NB4 (cell line): ENCODE results near the gene ADGRF4.

Experiments used
- DNase-seq: peaks from one replicate; pipeline ENCODE4 v3.0.0; 2010; ENCODE audit warnings: low read depth
- H3K4me3 ChIP-seq: one replicate; pipeline ENCODE4 v1.5.1; 2011; ENCODE audit warnings: mild to moderate bottlenecking, low read depth, low read length, moderate library complexity
- CTCF ChIP-seq: IDR thresholded peaks from one replicate; pipeline ENCODE4 v1.5.1; 2012; ENCODE audit warnings: low read depth, low read length
- MYC ChIP-seq: IDR thresholded peaks from 2 replicates; pipeline ENCODE4 v1.6.1; 2011; ENCODE audit warnings: low read depth, low read length
- POLR2A ChIP-seq: IDR thresholded peaks from 2 replicates; pipeline ENCODE4 v1.6.1; 2011; ENCODE audit warnings: mild to moderate bottlenecking; ENCODE audit not compliant: insufficient read length; ENCODE audit errors: extremely low read depth
- TF ChIP-seq, protein P1 (sequence below): IDR thresholded peaks from 2 replicates; pipeline ENCODE4 v1.6.1; 2011; ENCODE audit warnings: low read depth, low read length

The ADGRF4 gene

GRCh38 chr6:47709160-47709559, 10.8 kb downstream of the ADGRF4 start:
- H3K4me3 ChIP-seq, result no peak overlapping the region
- no peak for DNase-seq
- TF ChIP-seq MYC, result no peak

DNA sequence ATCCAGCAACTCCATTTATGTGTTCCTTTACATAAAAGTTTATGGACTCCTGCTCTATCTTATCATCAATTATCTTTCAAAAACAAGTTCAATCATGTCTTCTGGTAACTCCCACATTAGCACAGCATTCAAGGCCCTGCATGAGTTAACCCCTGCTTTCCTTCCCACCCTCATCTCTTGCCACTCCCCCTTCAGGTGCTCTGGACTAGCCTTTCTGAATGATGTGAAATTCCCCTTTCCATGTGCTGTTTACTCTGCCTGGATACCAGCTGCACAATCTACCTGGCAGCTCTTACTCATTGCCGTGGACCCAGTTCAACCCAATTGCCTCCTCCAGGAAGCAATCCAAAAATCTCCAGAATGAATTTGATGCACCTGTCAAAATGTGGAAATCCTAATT, 11.9 kb downstream of the ADGRF4 start:
- no peak overlapping the region for H3K4me3 ChIP-seq
- TF ChIP-seq CTCF (no peak), MYC (no peak), POLR2A (no peak)
- TF ChIP-seq, protein P1, sequence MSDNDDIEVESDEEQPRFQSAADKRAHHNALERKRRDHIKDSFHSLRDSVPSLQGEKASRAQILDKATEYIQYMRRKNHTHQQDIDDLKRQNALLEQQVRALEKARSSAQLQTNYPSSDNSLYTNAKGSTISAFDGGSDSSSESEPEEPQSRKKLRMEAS, result no peak
- DNase-seq, result no peak

DNA sequence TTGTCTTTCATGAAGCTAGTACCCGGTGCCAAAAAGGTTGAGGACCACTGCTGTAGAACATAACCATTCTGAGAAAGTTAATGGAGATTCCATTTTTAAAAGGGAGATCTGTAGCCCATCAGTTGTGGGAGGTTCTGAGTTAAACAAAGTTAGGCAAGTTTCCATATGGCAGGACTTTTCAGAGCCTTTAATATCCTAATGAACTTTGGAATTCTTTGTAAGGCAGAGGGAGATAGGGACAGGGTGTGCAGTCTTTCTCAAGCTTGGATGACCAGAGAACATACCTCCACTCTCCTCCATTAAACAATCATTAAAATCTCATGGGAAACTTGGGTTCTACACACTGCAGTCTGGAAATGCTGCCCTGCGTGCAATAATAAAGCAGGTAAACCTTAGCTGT, 14.8 kb downstream of the ADGRF4 start:
- no peak overlapping the region for H3K4me3 ChIP-seq
- no peak for DNase-seq
- no peak for TF ChIP-seq CTCF
- TF ChIP-seq, protein P1, result no peak
- no peak for TF ChIP-seq MYC
- TF ChIP-seq POLR2A, result no peak

- no peak overlapping the region for H3K4me3 ChIP-seq
- DNase-seq, result peak; percentile 22
- TF ChIP-seq, protein P1, result no peak
- TF ChIP-seq CTCF, result no peak
- TF ChIP-seq MYC, result no peak
- TF ChIP-seq POLR2A, result no peak
Observed at GRCh38 chr6:47714802-47715201, 16.4 kb downstream of the ADGRF4 start.

DNA sequence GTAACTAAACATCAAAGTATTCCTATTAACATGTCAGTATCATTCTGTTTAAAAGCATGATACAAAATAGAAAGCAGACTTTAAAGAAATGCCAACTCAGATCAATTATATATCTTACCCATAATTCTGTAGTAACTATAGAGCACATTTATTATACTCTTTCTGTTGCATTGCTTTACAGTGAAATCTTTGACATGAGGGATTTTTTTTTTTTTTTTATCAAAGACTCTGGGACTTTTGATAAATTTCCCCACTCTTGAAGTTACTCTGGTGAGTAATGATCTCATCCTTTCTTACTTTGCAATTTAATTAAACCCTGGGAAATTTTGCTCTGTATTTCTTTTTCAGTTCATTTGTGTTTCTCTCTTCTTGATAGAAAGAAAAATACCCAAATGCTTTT, 17.4 kb downstream of the ADGRF4 start:
- no peak overlapping the region for H3K4me3 ChIP-seq
- TF ChIP-seq POLR2A, result no peak
- TF ChIP-seq, protein P1, result no peak
- no peak for TF ChIP-seq CTCF
- no peak for TF ChIP-seq MYC
- DNase-seq, result no peak

DNA sequence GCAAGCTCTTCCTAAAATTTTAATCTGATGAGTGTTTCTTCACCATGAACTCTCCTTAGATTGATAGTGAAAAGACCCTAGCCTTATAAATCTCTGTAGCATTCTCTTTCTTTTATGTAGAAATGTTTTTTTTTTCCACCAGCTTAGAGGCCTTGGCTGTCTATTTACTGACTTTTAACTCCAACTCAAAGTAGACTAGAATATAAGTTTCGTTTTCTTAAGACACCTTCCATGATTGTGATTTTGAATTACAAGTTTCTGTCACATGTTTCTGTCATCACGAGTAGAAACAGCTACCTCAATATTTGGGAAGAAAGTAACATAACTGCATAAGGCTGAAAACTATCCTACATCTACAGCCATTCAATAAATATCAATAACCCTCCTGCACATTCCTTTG, 17.8 kb downstream of the ADGRF4 start:
- TF ChIP-seq MYC (no peak), CTCF (no peak), POLR2A (no peak)
- TF ChIP-seq, protein P1, result no peak
- DNase-seq, result no peak
- H3K4me3 ChIP-seq, result no peak overlapping the region
